GM12865 (cell line): ENCODE data around the gene CNOT4.

Source experiments
- DNase-seq: peaks from one replicate; pipeline ENCODE4 v3.0.0; 2010; ENCODE audit warnings: low read depth
- H3K4me3 ChIP-seq: 2 replicates; pipeline ENCODE4 v1.5.1; 2011; ENCODE audit warnings: mild to moderate bottlenecking, low read depth, low read length, control low read depth
- CTCF ChIP-seq: IDR thresholded peaks from 2 replicates; pipeline ENCODE4 v1.5.1; 2011; ENCODE audit warnings: low read length, control low read depth, low read depth, inconsistent platforms; ENCODE audit not compliant: insufficient read depth; ENCODE audit errors: missing control alignments

The CNOT4 gene

GRCh38 chr7:135517060-135517459 is 7.2 kb upstream of the CNOT4 start:
- TF ChIP-seq CTCF, result no peak
- no peak overlapping the region for H3K4me3 ChIP-seq
- DNase-seq, result no peak

- TF ChIP-seq CTCF, result no peak
- DNase-seq, result no peak
- no peak overlapping the region for H3K4me3 ChIP-seq
Measured at GRCh38 chr7:135514856-135515255, 5.0 kb upstream of the CNOT4 start.

GRCh38 chr7:135512135-135512887 is 2.4 kb upstream of the CNOT4 start:
- H3K4me3 ChIP-seq, result no peak overlapping the region
- peak; percentile 52 for TF ChIP-seq CTCF
- DNase-seq, result peak; percentile 89

GRCh38 chr7:135510592-135511183 is 786 bp upstream of the CNOT4 start:
- peak overlapping the region; percentile 90 for H3K4me3 ChIP-seq
- no peak for TF ChIP-seq CTCF
- DNase-seq, result peak; percentile 9

GRCh38 chr7:135509589-135509838 is 388 bp downstream of the CNOT4 start:
- no peak for DNase-seq
- TF ChIP-seq CTCF, result no peak

GRCh38 chr7:135508883-135509588 is 866 bp downstream of the CNOT4 start:
- TF ChIP-seq CTCF, result no peak
- H3K4me3 ChIP-seq, result peak overlapping the region; percentile 90
- DNase-seq, result peak; percentile 67

More at GRCh38 chr7:135509589-135509838, 388 bp downstream of the CNOT4 start:
- peak overlapping the region; percentile 90 for H3K4me3 ChIP-seq
